MM.1S (cell line): ENCODE measurements around the gene ELOF1.

ENCODE experiments used
- EZH2phosphoT487 ChIP-seq: fragments of 300-600 bp; sonication (generic); IDR thresholded peaks from 2 replicates; pipeline ENCODE4 v1.6.1; 2018; ENCODE audit warnings: antibody characterized with exemption, low read length
- TF ChIP-seq, protein P1 (sequence below): fragments of 300-600 bp; sonication (generic); IDR thresholded peaks from 2 replicates; pipeline ENCODE4 v1.5.1; 2016; ENCODE audit warnings: antibody characterized with exemption, low read length, mixed read lengths

DNA sequence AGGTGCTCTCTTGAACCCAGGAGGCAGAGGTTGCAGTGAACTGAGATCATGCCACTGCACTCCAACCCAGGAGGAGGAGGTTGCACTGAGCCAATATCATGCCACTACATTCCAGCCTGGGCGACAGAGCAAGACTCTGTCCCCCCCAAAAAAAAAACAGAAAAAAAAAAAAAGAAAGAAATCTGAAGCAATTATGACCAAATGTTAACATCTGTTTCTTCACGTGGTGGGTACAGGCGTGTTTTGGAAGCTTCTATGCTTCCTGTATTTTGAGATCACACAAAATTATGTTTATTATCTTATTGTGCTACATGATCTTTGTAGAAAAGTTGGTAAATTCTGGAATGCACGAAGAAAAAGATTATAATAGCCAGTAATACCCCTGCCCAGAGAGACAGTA is 21.1 kb upstream of the ELOF1 start:
- TF ChIP-seq, protein P1, sequence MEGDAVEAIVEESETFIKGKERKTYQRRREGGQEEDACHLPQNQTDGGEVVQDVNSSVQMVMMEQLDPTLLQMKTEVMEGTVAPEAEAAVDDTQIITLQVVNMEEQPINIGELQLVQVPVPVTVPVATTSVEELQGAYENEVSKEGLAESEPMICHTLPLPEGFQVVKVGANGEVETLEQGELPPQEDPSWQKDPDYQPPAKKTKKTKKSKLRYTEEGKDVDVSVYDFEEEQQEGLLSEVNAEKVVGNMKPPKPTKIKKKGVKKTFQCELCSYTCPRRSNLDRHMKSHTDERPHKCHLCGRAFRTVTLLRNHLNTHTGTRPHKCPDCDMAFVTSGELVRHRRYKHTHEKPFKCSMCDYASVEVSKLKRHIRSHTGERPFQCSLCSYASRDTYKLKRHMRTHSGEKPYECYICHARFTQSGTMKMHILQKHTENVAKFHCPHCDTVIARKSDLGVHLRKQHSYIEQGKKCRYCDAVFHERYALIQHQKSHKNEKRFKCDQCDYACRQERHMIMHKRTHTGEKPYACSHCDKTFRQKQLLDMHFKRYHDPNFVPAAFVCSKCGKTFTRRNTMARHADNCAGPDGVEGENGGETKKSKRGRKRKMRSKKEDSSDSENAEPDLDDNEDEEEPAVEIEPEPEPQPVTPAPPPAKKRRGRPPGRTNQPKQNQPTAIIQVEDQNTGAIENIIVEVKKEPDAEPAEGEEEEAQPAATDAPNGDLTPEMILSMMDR: no peak
- TF ChIP-seq EZH2phosphoT487: no peak
